Stomach (tissue), 4 donors: ENCODE results near the gene CD38.

Experiments used
- EP300 ChIP-seq: sonication (generic); formaldehyde crosslinking; IDR thresholded peaks from one replicate; pipeline ENCODE4 v1.6.1; 2017; ENCODE audit warnings: antibody characterized with exemption
- POLR2A ChIP-seq, 4 donors: fragments of 450-650 bp; IDR thresholded peaks; one replicate each; pipeline ENCODE4 v1.6.1; 2016; ENCODE audit warnings: antibody characterized with exemption in 4 of 4, control low read depth in 2 of 4, mild to moderate bottlenecking in 1 of 4, moderate library complexity in 1 of 4
- TF ChIP-seq, protein P1 (sequence below), 7 experiments: fragments of 450-650 bp in 4 of 7; fragments of 200-600 bp in 3 of 7; sonication (generic) in 3 of 7; IDR thresholded peaks; one replicate each; pipeline ENCODE4 v1.5.1; 2016 to 2019; ENCODE audit warnings: antibody characterized with exemption in 7 of 7, control low read depth in 2 of 7, mild to moderate bottlenecking in 1 of 7

DNA sequence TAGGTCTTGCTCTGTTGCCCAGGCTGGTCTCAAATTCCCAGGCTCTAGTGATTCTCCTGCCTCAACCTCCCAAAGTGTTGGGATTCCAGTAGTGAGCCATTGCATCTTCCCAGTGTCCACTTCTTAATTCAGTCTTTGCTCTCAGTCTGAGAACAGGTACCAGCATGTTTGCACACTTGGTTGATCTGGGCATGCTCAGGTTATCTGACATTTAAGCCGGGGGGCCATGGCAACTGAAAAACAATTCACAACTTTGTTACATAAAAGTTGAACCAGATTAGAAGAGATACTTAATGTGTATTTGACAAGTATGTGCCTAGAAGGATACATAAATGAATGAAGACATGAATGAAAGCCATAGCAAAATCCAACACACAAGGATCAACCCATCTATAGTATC, 121.4 kb downstream of the CD38 start:
- no peak for TF ChIP-seq EP300
- TF ChIP-seq, protein P1, sequence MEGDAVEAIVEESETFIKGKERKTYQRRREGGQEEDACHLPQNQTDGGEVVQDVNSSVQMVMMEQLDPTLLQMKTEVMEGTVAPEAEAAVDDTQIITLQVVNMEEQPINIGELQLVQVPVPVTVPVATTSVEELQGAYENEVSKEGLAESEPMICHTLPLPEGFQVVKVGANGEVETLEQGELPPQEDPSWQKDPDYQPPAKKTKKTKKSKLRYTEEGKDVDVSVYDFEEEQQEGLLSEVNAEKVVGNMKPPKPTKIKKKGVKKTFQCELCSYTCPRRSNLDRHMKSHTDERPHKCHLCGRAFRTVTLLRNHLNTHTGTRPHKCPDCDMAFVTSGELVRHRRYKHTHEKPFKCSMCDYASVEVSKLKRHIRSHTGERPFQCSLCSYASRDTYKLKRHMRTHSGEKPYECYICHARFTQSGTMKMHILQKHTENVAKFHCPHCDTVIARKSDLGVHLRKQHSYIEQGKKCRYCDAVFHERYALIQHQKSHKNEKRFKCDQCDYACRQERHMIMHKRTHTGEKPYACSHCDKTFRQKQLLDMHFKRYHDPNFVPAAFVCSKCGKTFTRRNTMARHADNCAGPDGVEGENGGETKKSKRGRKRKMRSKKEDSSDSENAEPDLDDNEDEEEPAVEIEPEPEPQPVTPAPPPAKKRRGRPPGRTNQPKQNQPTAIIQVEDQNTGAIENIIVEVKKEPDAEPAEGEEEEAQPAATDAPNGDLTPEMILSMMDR (IDR thresholded peaks at IDR 0.05): no peak
- no peak for TF ChIP-seq POLR2A (IDR thresholded peaks at IDR 0.05)
